ENCODE measurements around the gene LDLRAD4.

DNA sequence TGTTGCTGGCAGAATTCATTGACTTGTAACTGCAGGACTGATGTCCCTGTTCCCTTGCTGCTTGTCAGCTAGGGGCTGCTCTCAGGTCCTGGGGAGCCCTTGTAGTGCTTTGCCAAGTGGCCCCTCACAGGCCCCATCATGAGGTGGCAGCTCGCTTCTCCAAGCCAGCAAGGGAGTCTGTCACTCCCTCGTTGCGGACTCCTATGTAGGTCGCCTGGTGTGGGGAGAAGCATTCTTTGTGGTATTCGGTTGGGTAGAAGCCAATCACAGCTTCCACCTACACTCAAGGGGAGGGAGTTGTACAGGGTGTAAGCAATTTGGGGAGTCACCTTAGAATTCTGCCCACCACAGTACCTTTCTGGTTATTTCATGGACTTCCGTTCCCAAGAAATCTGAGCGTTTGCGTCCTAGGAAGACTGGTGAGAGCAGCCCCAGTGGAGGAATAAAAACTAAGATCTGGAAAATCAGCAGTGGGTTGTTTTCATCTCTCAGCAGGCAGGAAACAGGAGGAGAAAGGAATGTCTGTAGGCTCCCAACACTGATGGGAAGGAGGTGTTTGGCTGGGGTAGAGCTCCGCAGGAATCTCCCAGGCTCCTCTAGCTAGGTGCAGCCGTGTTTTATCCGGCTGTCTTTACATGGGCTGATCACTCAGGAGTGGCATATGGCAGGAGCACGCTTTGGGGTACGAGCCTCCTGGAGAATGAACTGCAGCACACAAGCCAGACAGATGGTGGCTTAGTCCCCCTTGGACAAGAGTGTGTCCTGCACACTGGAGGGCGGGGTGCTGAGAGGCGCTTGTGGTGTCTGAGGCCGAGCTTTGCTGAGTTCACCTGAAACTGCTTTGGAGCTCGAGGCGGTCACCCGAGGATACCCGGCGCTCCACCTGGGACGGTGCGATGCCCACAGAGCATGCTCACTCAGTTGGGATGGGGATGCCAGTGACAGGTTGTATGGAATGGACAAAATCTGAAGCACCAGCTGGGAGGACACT, 58.3 kb downstream of the LDLRAD4 start:
- no peak for TF ChIP-seq POLR2A (IDR thresholded peaks at IDR 0.05)
- TF ChIP-seq, protein P1, sequence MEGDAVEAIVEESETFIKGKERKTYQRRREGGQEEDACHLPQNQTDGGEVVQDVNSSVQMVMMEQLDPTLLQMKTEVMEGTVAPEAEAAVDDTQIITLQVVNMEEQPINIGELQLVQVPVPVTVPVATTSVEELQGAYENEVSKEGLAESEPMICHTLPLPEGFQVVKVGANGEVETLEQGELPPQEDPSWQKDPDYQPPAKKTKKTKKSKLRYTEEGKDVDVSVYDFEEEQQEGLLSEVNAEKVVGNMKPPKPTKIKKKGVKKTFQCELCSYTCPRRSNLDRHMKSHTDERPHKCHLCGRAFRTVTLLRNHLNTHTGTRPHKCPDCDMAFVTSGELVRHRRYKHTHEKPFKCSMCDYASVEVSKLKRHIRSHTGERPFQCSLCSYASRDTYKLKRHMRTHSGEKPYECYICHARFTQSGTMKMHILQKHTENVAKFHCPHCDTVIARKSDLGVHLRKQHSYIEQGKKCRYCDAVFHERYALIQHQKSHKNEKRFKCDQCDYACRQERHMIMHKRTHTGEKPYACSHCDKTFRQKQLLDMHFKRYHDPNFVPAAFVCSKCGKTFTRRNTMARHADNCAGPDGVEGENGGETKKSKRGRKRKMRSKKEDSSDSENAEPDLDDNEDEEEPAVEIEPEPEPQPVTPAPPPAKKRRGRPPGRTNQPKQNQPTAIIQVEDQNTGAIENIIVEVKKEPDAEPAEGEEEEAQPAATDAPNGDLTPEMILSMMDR (IDR thresholded peaks at IDR 0.05) = no peak
